Pancreas (tissue), 10 donors: ENCODE measurements around the gene TPSG1. TPM values are rescaled to one million over a fixed set of nuclear protein-coding genes. Genes with fewer than 3 reads are reported as not detected.

Source experiments
- ATAC-seq, 4 donors: fragments of 200-7000 bp; cut with Tn5 transposase; one replicate each; pipeline versions ENCODE4 v1.8.0 to v1.9.1; 2020; ENCODE audit warnings: mild to moderate bottlenecking in 4 of 4, moderate library complexity in 4 of 4
- DNase-seq, 6 donors: peaks; one replicate each; pipeline ENCODE4 v3.0.0-alpha.2; 2020
- FAIRE-seq: peaks from 2 replicates; lab custom pipeline; 2012; peaks lifted over from hg19 to GRCh38; lab: Jason Lieb, UNC
- H3K27ac ChIP-seq, 4 donors: fragments of 200-600 bp; sonication (generic); 1 replicate in 3 of 4; 2 replicates in 1 of 4; pipeline versions ENCODE4 v1.5.0 to v1.8.0; 2020
- H3K27me3 ChIP-seq, 4 donors: fragments of 200-600 bp; one replicate each; pipeline ENCODE4 v1.8.0; 2021
- H3K36me3 ChIP-seq, 3 donors: fragments of 200-600 bp; sonication (generic) in 1 of 3; one replicate each; pipeline versions ENCODE4 v1.5.0 to v1.8.0; 2020 to 2021
- H3K4me1 ChIP-seq, 3 donors: fragments of 200-600 bp; one replicate each; pipeline ENCODE4 v1.8.0; 2021
- H3K4me3 ChIP-seq, 4 donors: fragments of 200-600 bp; sonication (generic) in 2 of 4; one replicate each; pipeline versions ENCODE4 v1.5.0 to v1.8.0; 2020 to 2021
- H3K9me3 ChIP-seq, 4 donors: fragments of 200-600 bp; one replicate each; pipeline ENCODE4 v1.8.0; 2021
- CTCF ChIP-seq, 4 donors: fragments of 200-600 bp; sonication (generic) in 3 of 4; IDR thresholded peaks; one replicate each; pipeline versions ENCODE4 v1.5.0 to v1.8.0; 2021; ENCODE audit warnings: antibody characterized with exemption in 4 of 4
- WGBS, 2 donors: extraction: QIAGEN DNeasy Blood & Tissue Kit; methylation state at CpG; one replicate each; pipeline ENCODE4 v1.1.7; 2013; 5-methylcytosine and 5-hydroxymethylcytosine counted together
- intact Hi-C, 3 donors: fragments of 100-400 bp; cut with DNase I; formaldehyde crosslinking; loops; one replicate each; pipeline versions ENCODE4 v1.11.1 to v1.14.2; 2022
- polyA plus RNA-seq, 2 donors: library from polyadenylated mRNA; stranded (reverse); fragments of 200-250 nt; gene quantifications; one replicate each; pipeline ENCODE4 v1.2.3, GENCODE V29; 2013
- total RNA-seq, 6 donors: library from RNA; stranded (reverse); fragmentation: NEBNext Ultra II Directional in 4 of 6; extraction: Animal tissue kit (Norgen Biotek cat#: 25700) in 4 of 6; gene quantifications; one replicate each; pipeline versions ENCODE4 v1.2.1 to v1.2.4, GENCODE V29; 2021 to 2023
- donor health status: healthy with polysubstance abuse.
- donor health status: DM: no; HTN: no; CAD: no; lungs with moderate emphysema.
- donor health status: DM: no; HTN: no; CAD: no.
- donor health status: control.
- donor health status: control.
- donor health status: Bipolar disorder and iron deficiency.
- donor health status: DM: yes; HTN: yes; CAD: no.
- donor health status: DM: no; HTN: no; CAD: no.
- donor health status: DM: no; HTN: no; CAD: no.
- donor health status: DM: yes; HTN: yes; CAD: no.

TPSG1 gene
- total and polyA plus RNA-seq, 8 donors = 0.12 to 0.26 TPM; not detected in 6

- intact Hi-C loops = no loop called here
- H3K9me3 ChIP-seq = no peaks in the 10 kb centered on the region
- DNase-seq (peak in 1 of 6 donors; percentile 48), ATAC-seq (no peak), FAIRE-seq (no peak)
- no peak overlapping the region for H3K27ac ChIP-seq
- H3K27me3 ChIP-seq = no peaks in the 10 kb centered on the region
- H3K36me3 ChIP-seq = no peaks in the 10 kb centered on the region
- H3K4me3 ChIP-seq = no peak overlapping the region
- WGBS, 2 donors = 68 to 77% methylated on average over 6 to 9 of the region's 9 CpGs
- TF ChIP-seq CTCF (IDR thresholded peaks at IDR 0.05) = no peak
- H3K4me1 ChIP-seq = no peaks in the 10 kb centered on the region
Observed at GRCh38 chr16:1224558-1224957, 510 bp downstream of the TPSG1 start.

GRCh38 chr16:1223355-1224214, 1.5 kb downstream of the TPSG1 start:
- ATAC-seq = no peak
- Histone ChIP-seq H3K4me3 (no peak overlapping the region), H3K27me3 (no peaks in the 10 kb centered on the region), H3K36me3 (no peaks in the 10 kb centered on the region), H3K27ac (no peak overlapping the region), H3K9me3 (no peaks in the 10 kb centered on the region), H3K4me1 (no peaks in the 10 kb centered on the region)
- peak in 1 of 6 donors; percentile 30 for DNase-seq
- intact Hi-C loops = no loop called here
- TF ChIP-seq CTCF (IDR thresholded peaks at IDR 0.05) = no peak
- no peak for FAIRE-seq
- 73 to 84% methylated on average over 36 to 38 of the region's 38 CpGs for WGBS, 2 donors

- Histone ChIP-seq H3K36me3 (no peaks in the 10 kb centered on the region), H3K4me1 (no peaks in the 10 kb centered on the region), H3K27ac (no peak overlapping the region), H3K4me3 (no peak overlapping the region), H3K9me3 (no peaks in the 10 kb centered on the region), H3K27me3 (no peaks in the 10 kb centered on the region)
- DNase-seq (peak in 1 of 6 donors; percentile 55), ATAC-seq (no peak), FAIRE-seq (no peak)
- intact Hi-C loops = no loop called here
- TF ChIP-seq CTCF (IDR thresholded peaks at IDR 0.05) = no peak
- WGBS, 2 donors = 58 to 73% methylated on average over 25 of the region's 25 CpGs
Observed at GRCh38 chr16:1222553-1223354, 2.3 kb downstream of the TPSG1 start.

GRCh38 chr16:1221628-1222552, 3.2 kb downstream of the TPSG1 start:
- DNase-seq (peak in 1 of 6 donors; percentile 40), FAIRE-seq (no peak), ATAC-seq (no peak)
- no peaks in the 10 kb centered on the region for H3K27me3 ChIP-seq
- no peak overlapping the region for H3K27ac ChIP-seq
- 68 to 74% methylated on average over 37 to 40 of the region's 40 CpGs for WGBS, 2 donors
- no peaks in the 10 kb centered on the region for H3K4me1 ChIP-seq
- no peak overlapping the region for H3K4me3 ChIP-seq
- intact Hi-C loops = no loop called here
- TF ChIP-seq CTCF (IDR thresholded peaks at IDR 0.05) = no peak
- H3K9me3 ChIP-seq = no peaks in the 10 kb centered on the region
- no peaks in the 10 kb centered on the region for H3K36me3 ChIP-seq
